Measurements from ENCODE around the gene GEMIN7. TPM values are rescaled to one million over a fixed set of nuclear protein-coding genes. Genes with fewer than 3 reads are reported as not detected.

The GEMIN7 gene
- total RNA-seq, 1 donor from 2014 or later, result 15.9 TPM

DNA sequence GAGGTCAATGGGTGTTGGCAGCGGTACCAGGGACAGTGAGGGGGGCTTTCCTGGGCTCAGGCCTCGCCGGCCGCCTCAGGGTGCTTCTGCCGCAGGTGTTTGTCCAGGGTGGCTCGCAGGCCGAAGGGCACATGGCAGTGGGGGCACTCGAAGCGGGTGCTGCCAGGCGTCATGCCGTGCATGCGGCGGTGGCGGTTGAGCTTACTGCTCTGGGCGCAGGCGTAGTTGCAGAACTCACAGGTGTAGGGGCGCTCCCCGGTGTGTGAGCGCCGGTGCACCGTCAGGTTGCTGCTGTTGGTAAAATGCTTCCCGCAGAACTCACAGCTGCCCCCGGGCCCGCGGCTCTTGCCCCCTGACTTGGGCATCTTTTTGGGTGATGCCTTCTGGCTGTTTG, 7.5 kb upstream of the GEMIN7 start:
- intact Hi-C loops (cut with micrococcal nuclease), result no loop called here
- Histone ChIP-seq H3K36me3 (peaks cover 52% of the 10 kb centered on the region), H3K27ac (replicated peaks) (no peak overlapping the region), H3K4me3 (no peak overlapping the region), H3K9me3 (replicated peaks) (no peaks in the 10 kb centered on the region), H3K4me1 (peaks cover 19% of the 10 kb centered on the region), H3K27me3 (ENCODE audit: low read depth) (no peaks in the 10 kb centered on the region)
- TF ChIP-seq, protein P1, sequence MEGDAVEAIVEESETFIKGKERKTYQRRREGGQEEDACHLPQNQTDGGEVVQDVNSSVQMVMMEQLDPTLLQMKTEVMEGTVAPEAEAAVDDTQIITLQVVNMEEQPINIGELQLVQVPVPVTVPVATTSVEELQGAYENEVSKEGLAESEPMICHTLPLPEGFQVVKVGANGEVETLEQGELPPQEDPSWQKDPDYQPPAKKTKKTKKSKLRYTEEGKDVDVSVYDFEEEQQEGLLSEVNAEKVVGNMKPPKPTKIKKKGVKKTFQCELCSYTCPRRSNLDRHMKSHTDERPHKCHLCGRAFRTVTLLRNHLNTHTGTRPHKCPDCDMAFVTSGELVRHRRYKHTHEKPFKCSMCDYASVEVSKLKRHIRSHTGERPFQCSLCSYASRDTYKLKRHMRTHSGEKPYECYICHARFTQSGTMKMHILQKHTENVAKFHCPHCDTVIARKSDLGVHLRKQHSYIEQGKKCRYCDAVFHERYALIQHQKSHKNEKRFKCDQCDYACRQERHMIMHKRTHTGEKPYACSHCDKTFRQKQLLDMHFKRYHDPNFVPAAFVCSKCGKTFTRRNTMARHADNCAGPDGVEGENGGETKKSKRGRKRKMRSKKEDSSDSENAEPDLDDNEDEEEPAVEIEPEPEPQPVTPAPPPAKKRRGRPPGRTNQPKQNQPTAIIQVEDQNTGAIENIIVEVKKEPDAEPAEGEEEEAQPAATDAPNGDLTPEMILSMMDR (IDR thresholded peaks at IDR 0.05; ENCODE audit: borderline replicate concordance), result no peak
- DNase-seq, result no peak

DNA sequence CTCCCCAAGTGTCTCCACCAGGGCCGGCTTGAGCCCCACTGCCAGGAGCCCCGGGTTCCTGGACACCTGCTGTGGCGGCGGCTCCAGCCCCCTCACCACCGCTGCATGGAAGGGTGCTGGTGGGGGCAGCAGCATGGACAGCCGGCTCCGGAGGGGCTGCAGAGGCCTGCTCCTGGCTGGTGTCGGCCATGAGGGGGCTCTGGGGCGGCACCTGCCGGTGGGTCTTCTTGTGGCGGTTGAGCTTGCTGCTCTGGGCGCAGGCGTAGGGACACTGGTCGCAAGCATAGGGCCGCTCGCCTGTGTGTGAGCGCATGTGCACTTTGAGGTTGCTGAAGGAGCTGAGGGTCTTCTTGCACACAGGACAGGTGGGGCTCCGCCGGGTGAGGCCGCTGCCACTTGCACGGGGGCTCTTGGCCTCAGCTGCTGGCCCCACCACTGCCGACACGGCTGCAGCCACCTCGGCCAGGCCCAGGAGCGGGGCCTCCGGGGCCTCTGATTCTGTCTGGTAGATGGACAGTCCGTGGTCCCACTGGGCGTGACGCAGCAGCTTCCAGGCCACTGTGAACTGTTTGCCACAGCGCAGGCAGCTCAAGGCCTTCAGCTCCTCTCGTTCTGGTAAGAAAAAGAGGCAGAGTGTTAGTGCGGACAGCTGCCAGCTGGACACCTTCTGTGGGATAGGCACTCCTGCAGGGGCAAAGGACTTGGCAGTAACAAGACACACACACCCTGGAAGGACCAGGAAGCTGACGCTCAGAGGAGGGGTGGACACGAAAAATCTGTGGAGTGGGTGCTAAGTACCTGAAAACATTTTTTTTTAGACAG, 6.9 kb upstream of the GEMIN7 start:
- DNase-seq, result no peak
- intact Hi-C loops (cut with micrococcal nuclease), result no loop called here
- no peak overlapping the region for H3K4me3 ChIP-seq
- TF ChIP-seq, protein P1 (IDR thresholded peaks at IDR 0.05; ENCODE audit: borderline replicate concordance), result no peak
- H3K4me1 ChIP-seq, result peaks cover 23% of the 10 kb centered on the region
- H3K27ac ChIP-seq (replicated peaks), result no peak overlapping the region
- H3K36me3 ChIP-seq, result peaks cover 46% of the 10 kb centered on the region
- no peaks in the 10 kb centered on the region for H3K27me3 ChIP-seq (ENCODE audit: low read depth)
- H3K9me3 ChIP-seq (replicated peaks), result no peaks in the 10 kb centered on the region

DNA sequence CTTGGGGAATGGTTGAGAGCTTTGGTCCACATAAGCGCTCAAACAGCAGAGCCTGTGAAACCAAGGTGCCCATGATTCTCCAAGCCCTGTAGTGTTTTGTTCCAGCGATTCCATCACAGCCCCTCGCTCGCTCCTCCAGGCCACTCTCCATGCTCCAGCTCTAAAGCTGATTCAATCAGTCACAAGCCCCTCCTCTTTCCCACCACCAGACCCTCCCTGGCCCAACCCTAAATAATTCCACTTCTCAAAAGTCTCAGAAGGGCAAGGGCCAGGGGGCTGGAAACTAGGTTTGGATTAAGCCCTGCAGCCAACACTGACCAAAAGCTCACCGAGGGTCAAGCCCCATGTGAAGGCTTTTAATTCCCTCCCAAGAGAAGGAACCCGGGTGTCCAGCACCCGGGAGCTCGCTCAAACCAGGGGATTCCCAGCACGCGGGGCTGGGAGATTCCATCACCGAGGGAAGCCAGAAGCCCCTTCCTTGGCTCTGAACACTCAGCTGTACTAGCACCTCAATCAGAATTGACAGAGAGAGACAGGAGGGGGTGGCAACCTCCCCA, 4.2 kb upstream of the GEMIN7 start:
- peaks cover 19% of the 10 kb centered on the region for H3K36me3 ChIP-seq
- intact Hi-C loops (cut with micrococcal nuclease), result no loop called here
- TF ChIP-seq, protein P1 (IDR thresholded peaks at IDR 0.05; ENCODE audit: borderline replicate concordance), result no peak
- DNase-seq, result no peak
- H3K9me3 ChIP-seq (replicated peaks), result no peaks in the 10 kb centered on the region
- peak overlapping the region; percentile 66 for H3K4me3 ChIP-seq
- H3K27ac ChIP-seq (replicated peaks), result peak overlapping the region; percentile 51
- no peaks in the 10 kb centered on the region for H3K27me3 ChIP-seq (ENCODE audit: low read depth)
- H3K4me1 ChIP-seq, result peaks cover 38% of the 10 kb centered on the region

DNA sequence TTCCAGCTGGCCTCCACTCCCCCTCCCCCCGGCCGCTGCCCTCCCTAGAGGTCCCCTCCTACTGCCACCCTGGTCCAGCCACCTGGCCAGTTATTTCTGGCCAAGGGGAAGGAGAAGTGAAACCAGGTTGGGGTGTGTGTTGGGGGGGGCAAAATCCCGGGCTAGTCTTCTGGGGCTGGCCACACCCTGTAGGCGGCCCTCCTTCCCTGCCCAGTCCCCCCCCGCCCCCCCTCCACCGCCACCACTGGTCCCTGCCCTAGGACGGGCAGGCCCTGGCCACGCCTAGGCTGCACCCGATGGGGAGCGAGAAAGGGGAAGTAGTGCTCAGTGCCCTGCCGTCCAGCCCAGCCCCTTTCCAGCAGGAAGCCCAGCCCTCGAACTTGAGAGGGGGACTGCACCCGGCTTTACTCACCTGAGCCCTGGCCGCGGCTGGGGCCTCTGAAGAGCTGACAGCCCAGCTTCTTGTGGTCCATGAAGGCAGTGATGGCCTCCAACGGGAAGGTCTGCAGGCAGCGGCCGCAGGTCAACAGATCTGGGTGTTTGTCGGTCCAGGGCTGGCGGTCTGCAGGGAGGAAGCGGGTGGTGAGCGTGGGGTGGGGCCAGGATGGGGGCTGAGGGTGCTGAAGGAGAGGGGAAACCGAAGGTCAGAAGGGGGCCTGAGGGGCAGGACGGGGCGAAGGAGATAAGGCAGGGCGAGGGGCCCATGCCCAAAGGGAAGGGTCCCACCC, 3.6 kb upstream of the GEMIN7 start:
- TF ChIP-seq, protein P1 (IDR thresholded peaks at IDR 0.05; ENCODE audit: borderline replicate concordance), result no peak
- no peaks in the 10 kb centered on the region for H3K9me3 ChIP-seq (replicated peaks)
- intact Hi-C loops (cut with micrococcal nuclease), result no loop called here
- H3K4me1 ChIP-seq, result peaks cover 44% of the 10 kb centered on the region
- H3K36me3 ChIP-seq, result peaks cover 13% of the 10 kb centered on the region
- H3K27ac ChIP-seq (replicated peaks), result peak overlapping the region; percentile 51
- peak overlapping the region; percentile 66 for H3K4me3 ChIP-seq
- no peaks in the 10 kb centered on the region for H3K27me3 ChIP-seq (ENCODE audit: low read depth)
- DNase-seq, result peak; percentile 67

DNA sequence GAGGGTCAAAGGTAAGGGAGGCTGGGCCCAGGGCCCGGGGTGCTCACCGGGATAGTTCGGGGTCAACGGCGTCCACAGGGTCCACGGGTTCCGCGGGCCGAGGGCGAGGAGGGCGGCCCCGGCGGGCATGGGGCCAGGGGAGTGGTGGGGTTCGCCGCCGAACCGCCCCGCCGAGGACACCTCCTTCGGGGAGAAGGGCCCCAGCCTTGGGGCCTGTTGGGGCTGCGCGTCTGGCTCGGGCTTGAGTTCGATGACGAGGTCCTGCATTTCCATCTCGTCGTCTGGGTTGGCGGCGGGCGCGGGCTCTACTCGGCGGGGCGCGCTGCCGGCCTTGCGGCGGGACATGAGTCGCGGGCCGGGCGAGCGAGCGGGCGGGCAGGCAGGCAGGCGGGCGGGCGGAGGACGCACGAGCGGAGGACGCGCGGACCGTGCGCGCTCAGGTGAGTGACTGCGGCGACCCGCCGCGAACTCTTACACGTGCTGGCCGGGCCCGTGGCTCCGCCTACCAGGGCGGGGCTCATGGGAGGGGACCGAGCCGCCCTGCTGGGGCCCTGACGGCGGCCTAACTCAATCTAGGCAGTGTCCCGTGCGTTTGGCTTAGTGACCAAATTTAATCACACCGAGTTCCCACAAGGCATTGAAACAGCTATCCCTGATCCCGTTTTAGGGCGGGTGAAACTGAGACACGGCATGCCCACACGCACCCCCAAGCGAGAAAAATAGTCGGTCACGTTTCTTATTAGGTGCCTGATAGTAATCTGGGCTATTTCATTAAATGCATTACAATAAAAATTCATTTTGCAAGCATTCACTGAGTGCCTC, 2.8 kb upstream of the GEMIN7 start, which contains the start of gene ZNF296:
TSS of gene ZNF296 (minus strand) at position 450 of the 822 bp plus-strand sequence. CDS start at position 345, 105 bp downstream.
- H3K9me3 ChIP-seq (replicated peaks), result no peaks in the 10 kb centered on the region
- H3K27me3 ChIP-seq (ENCODE audit: low read depth), result no peaks in the 10 kb centered on the region
- H3K36me3 ChIP-seq, result peaks cover 5% of the 10 kb centered on the region
- peak within 1 kb of the TSS; percentile 51 for H3K27ac ChIP-seq (replicated peaks)
- DNase-seq, result peak; percentile 71
- peak within 1 kb of the TSS; percentile 66 for H3K4me3 ChIP-seq
- H3K4me1 ChIP-seq, result peaks cover 50% of the 10 kb centered on the region
- TF ChIP-seq, protein P1 (IDR thresholded peaks at IDR 0.05; ENCODE audit: borderline replicate concordance), result no peak
- intact Hi-C loops (cut with micrococcal nuclease), result no loop called here

Measured in left ventricle myocardium inferior (tissue), 1 donor.